Stimulated activated CD8-positive, alpha-beta memory T cell treated with anti-CD3 and anti-CD28 coated beads, Interleukin-4, amount 100 ng/mL, for 4 hours (primary cell): ENCODE measurements around the gene BICD1.
"Not testable (repeated sequence)": the region's sequence is repeated elsewhere in the genome, so short reads cannot be mapped to it uniquely, and the experiment has no call there.

Experiments used
- DNase-seq, 2 donors: peaks; one replicate each; pipeline ENCODE4 v3.0.0-alpha.2; 2020; ENCODE audit warnings: low read depth in 2 of 2, low spot score in 1 of 2

BICD1 gene

GRCh38 chr12:32106517-32107358 is at the start of gene BICD1:
BICD1 (plus strand) TSS chr12:32106847; CDS start chr12:32107332, 485 bp downstream.
- peak; percentile 29 to 49 for DNase-seq

GRCh38 chr12:32061033-32061432 is 45.6 kb upstream of the BICD1 start:
- no peak for DNase-seq

- no peak for DNase-seq
Measured at GRCh38 chr12:32062881-32063280, 43.8 kb upstream of the BICD1 start.

DNA sequence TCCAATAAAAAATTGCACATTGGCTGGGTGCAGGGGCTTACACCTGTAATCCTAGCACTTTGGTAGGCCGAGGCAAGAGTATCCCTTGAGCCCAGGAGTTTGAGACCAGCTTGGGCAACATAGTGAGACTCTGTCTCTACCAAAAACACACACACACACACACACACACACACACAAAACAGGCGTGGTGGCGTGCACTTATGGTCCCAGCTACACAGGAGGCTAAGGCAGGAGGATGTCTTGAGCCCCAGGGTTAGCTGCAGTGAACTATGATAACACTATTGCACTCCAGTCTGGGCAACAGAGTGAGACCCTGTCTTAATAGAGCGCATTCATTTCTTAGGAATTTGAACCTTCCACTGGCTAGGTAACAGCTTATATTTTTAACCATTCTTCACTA is 42.9 kb upstream of the BICD1 start:
- no peak for DNase-seq

DNA sequence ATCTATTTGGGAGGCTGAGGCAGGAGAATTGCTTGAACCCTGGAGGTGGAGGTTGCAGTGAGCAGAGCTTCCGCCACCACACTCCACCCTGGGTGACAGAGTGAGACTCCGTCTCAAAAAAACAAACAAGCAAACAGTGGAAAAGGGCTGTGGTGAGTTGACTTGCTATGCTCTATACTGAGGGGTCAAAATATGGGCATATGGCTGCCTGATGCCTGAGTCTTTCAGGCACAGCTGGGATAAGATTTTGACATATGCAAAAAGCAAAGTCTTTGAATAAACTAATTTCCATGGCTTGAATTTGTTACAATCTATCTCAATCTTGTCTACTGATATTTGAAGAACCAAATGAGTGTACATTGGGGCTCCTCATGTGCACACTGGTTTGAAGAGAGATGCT is 40.4 kb upstream of the BICD1 start:
- DNase-seq = no peak

DNA sequence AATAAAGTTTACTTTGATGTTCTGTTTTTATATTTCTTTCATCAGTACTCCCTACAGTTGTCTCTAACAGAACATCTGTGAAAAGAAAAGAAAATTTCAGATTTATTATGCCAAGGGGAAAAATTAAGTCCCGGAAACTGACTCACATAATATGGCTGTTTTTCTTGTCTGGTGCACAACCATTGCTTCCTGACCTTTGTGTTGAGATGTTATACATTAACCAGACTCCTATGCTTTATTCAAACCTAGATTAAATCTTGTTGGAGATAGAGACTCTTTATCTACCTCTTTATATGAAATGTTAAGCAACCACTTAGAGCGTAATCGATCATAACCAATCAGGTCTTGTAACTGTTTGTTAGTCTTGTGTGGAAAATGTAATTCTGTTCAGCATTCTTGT is 37.6 kb upstream of the BICD1 start:
- no peak for DNase-seq

- DNase-seq = no peak
Measured at GRCh38 chr12:32069731-32070130, 36.9 kb upstream of the BICD1 start.

DNA sequence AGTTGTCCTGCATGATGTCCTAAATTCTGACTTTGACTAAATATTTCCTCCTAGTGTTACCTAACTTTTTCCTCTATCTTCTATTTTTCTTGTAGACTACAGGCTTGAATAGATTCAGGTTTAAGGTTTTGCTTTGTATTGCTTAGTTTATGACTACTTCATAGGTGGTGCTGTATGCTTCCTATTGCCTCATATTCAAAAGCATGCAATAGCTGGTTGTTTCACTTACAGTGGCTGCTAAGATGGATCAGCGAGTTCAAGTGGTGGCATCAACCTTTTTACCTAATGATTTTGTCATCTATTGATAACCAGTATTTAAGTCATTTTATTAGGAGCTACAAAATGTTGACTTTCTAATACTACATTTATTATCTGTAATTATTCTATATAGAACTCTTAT is 36.3 kb upstream of the BICD1 start:
- DNase-seq = no peak

GRCh38 chr12:32072102-32072501 is 34.5 kb upstream of the BICD1 start:
- no peak for DNase-seq

GRCh38 chr12:32074432-32074831 is 32.2 kb upstream of the BICD1 start:
- no peak for DNase-seq

DNA sequence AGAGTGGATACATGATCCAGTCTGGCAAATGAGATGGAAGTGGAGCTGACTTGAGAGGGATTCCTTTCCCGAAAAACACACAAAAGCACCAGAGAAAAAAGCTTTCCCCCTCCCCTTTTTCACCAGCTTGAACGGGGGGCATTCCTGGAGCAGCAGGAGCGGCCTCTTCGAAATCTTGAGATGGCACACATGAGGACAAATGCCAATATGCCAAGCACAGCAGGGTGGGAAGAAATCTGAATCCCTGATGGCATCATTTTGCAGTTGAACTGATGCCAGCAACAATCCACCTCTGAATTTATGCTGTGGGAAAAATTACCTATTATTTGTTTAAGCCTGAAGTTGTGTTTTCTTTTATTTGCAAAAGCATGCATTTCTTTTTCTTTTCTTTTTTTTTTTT is 29.7 kb upstream of the BICD1 start:
- DNase-seq = no peak

DNA sequence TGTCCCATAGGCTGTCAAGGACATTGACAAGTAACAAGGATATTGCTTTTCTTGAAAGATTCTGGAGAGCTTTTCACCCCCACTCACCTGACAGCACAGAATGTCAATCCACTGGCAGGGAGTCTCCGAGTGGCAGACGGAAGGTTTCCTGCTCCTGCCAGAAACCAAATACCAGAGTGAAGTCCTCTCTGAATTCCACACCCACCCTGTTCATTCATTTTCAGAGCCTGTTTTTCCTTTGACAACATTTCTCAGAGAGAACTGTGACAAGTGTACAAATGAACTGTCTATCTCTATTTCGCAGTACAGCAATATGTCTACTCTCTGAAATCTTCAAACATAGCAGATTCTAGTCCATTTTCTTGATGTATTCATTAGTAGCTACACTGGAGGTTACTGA is 26.2 kb upstream of the BICD1 start:
- no peak for DNase-seq

DNA sequence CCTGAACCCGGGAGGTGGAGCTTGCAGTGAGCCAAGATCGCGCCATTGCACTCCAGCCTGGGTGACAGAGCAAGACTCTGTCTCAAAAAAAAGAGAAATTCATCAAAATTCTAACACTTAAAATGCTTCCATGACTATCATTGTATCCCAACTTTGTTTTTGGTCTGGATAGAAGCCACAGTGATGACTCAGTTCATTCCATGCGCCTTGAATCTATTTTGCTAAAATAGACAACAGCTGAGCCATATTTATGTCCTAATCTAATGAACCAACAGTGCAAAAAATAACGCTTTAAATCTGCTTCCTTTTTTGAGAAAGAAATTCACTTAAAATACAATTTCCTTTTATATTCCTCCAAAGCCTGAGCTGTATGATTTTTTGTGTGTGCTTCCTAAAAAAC is 23.2 kb upstream of the BICD1 start:
- DNase-seq = no peak

- DNase-seq = no peak
Measured at GRCh38 chr12:32084017-32084688, 22.5 kb upstream of the BICD1 start.

DNA sequence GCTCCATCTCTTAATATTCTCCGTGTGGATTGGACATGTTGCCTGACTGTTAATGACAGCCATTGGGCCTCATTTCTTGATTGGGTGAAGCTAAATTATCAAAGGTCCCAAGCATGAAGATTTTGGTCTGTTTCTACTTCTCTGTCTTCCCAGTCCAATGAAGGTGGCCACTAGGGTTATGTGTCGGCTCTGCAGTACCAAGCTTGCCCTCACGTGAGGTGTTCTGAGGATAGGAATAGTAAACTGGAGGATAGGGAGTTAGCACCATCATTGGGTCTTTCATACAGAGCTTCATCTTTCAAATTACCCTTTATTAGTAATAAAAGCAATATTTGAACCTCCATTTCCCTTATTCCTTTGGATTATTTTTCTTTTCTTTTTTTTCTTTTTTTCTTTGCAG is 21.9 kb upstream of the BICD1 start:
- DNase-seq = no peak

GRCh38 chr12:32087306-32087705 is 19.3 kb upstream of the BICD1 start:
- DNase-seq = no peak

GRCh38 chr12:32089156-32089555 is 17.5 kb upstream of the BICD1 start:
- DNase-seq = no peak

DNA sequence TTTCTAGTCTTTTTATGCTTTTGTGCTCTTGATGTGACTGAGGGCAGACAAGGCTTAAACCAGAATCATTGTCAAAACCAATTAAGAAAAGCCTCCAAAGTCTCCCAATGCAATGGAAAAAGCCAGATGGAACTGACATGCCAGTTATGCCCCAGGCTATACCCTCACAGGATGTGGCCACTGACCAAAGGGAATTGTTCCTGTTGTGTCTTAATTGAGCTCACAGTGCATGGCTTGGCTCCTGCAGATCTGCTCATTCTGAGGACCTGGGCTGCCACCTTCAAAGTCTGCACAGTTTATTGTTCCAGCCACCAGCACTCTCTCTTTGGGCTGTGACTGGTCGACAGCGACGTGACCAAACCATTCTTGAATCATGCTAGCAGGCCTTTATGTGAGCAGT is 17.1 kb upstream of the BICD1 start:
- no peak for DNase-seq

DNA sequence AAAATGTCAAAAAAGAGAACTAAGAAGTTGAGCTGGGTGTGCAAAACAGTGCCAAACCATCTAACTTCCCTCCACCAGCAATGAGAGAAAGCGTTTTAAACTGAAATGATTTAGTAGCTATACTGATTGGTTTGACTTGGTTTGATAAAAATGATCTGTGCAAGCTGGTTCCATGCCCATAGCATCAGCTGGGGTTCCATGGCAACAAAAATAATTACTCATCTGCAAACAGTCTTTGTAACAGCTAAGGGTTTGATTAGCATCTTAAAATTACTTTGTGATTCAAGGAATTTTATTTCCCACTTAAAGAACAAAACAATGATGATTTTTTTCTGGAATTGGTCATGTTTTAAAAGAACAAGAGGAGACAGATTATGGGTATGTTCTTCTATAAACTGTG is 15.0 kb upstream of the BICD1 start:
- no peak for DNase-seq

DNA sequence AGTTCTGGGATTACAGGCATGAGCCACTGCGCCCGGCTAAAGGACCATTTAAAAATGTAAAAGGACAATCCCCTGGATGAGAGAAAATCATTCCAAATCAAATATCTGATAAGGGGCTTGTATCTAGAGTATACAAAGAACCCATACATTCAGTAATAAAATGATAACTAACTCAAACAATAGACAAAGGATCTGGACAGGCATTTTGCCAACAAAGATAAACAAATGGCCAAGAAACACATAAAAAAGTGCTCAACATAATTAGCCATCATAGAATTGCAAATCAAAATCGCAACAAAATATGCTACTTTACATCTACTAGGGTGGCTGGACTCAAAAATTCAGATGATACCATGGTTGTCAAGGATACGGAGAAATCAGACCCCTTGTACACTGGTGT is 8.5 kb upstream of the BICD1 start:
- DNase-seq = no peak

GRCh38 chr12:32099275-32099674 is 7.4 kb upstream of the BICD1 start:
- not testable (repeated sequence) for DNase-seq

- no peak for DNase-seq
Measured at GRCh38 chr12:32100361-32100760, 6.3 kb upstream of the BICD1 start.

DNA sequence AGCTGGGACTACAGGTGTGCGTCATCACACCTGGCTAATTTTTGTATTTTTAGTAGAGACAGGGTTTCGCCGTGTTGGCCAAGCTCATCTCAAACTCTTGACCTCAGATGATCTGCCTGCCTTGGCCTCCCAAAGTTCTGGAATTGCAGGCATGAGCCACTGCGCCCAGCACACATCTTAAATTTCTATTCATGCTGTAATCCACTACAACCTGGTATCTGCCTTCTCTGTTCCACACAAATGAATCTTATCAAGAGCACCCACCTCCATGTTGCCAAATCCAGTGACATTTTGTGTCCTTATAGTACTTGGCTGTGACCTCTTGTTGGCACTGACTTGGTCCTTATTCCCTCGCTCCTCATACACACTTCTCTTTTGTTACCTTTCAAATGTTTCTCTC is 5.8 kb upstream of the BICD1 start:
- DNase-seq = no peak
